Stimulated activated CD8-positive, alpha-beta memory T cell treated with anti-CD3 and anti-CD28 coated beads, Interleukin-4, amount 100 ng/mL, for 4 hours (primary cell): ENCODE results near the gene PMPCA.

Experiments used
- DNase-seq, 2 donors: peaks; one replicate each; pipeline ENCODE4 v3.0.0-alpha.2; 2020; ENCODE audit warnings: low read depth in 2 of 2, low spot score in 1 of 2

PMPCA gene

DNA sequence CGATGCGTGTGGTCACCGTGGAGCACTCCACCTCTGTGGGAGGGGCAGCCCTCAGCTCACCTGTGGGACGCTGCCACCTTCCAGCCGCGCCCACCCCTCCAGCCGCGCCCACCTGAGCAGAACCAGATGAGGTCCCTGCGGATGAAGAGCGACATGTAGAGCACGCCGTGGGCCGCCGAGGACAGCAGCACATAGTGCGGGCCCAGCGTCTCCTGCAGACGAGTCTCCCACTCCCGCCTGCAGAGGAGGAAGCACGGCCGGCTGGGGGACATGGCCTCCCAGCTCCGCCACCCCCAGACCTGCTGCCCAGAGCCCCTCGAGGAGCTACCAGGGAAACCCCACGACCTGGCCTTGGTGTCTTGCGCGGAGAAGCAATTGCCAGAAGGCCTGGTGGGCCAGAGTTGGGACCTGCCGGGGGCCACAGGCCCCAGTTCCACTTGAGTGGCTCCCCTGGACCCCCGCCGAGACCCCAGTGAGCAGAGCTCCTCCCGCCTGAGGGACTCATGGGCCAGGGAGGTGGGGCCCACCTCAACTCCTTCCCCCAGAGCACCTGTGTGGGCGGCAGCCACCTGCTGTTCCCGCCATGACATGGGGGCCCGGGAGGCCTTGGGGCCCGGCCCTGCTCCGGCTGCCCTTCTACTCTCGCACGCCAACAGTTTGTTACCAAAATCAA, 22.7 kb downstream of the PMPCA start:
- DNase-seq: no peak

DNA sequence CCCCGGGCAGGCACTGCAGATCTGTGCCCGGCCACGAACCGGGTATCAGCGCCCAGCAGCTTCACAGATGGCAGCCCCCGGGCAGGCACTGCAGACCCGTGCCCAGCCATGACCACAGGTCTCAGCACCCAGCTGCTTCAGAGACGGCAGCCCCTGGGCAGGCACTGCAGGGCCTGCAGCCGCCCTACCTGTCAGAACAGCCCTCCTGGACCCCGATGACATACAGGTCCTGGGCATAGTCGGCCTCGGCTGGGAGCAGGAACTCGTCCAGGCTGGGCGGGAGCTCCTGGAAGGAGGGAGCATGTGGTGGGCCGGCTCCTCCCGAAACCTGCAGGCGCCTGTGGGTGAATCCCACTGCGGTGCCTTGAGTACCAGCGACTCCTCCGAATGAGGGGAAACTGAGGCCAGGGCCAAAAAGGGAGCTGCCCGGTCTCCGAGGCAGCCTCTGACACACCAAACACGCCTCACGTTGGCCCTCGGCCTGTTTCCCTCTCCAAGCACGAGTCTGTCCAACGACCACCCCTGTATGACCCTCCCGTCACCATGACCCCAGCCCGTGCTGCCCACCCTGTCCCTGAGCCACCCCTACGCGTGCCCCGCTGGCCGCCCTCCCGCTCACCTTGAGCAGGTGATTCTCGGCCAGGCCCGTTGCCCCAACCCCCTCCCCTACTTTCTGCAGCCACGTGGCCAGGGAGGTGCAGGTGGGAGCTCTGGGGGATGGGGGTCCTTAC, 23.6 kb downstream of the PMPCA start:
- no peak for DNase-seq

DNA sequence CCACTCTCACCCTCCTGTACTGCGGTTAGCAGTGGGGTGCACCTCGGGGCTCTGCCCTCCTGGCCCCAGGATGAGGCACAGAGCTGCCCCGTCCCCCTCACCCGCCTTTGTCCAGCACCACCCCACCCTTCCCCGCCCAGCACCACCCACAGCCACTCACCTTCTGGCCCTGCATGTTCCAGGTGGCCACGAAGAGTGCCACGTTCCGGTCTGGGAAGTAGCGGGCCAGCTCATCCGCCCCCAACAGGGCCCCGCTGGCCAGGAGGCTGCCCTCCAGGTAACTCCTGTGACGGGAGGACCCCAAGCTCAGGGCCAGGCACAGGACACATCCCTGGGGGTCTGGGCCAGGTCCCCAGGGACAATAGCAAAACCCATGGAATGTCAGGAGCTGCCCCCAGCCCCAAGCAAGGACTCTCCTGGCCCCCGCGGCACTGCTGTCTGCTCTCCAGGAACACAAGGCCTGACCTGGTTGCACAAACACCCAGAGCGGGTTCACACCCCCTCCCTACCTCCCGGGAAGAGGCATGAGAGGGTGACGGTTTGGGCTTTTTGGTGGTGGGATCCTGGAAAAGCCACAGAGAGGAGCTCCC, 24.2 kb downstream of the PMPCA start:
- no peak for DNase-seq

DNA sequence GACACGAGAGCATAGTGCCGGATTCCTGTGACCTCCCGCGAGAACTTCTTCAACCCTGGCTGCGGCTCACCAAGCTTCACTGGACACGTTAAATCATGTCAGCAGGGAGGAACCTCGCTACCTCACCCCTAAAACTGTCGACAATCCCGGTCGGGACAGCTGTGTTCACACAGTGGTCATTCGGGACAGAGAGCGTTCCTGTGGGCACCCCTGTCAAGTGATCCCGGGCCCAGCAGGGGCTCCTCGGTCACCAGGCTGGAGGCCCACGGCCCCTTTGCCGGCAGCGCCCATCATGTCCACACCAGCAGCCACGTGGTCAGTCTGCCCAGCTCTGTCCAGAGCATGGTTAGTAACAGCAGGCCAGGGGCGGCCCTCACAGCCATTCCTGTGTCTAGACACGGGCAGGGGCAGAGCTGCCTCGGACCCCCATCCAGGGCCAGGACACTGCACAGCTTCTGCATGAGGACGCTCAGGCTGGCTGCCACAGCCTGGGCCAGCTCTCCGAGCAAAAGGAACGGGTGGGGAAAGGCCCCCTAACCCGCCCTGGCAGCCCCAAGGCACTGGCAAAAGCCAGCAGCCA, 25.7 kb downstream of the PMPCA start:
- DNase-seq: no peak

DNA sequence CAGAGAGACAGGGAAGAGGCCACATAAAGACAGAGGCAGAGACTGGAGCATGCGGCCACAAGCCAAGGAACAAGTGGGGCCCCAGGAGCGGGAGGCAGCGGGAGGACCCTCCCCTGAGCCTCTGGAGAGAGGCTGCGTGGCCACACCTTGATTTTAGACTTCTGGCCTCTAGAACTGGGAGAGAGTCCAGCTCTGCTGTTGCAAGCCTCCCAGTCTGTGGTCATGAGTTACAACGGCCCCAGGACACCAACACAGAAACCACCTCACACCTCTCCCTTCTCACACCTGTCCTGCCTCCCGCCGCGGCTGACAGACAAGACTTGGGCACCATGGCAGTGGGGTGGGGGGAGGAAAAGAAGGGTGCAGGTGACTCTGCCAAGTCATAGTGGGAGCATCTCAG, 27.0 kb downstream of the PMPCA start:
- DNase-seq: no peak

DNA sequence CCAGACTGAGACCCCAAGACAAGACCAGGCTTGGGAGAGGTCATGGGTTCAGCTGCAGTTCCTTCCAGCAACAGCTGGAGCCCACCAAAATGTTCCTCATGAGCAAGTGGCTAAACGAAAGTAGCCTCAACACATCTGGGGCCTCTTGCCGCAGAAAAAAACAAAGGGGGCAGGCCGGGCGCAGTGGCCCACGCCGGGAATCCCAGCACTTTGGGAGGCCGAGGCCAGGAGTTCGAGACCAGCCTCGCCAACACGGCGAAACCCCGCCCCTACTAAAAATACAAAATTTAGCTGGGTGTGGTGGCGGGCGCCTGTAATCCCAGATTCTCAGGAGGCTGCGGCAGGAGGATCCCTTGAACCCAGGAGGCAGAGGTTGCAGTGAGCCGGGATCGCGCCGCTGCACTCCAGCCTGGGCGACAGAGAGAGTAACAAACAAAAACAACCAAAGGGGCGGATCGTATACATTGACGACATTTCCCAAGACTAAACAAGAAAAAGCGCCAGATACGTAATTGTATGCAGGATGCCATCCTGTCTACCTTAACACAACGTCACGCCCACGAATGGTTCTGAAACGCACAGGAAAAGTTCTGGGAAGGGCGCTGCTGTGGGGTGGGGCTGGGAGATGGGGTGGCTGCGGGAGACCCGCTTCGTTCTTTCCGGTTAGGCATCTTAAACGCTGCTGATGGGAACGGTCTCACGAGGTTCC, 27.5 kb downstream of the PMPCA start:
- DNase-seq: no peak

DNA sequence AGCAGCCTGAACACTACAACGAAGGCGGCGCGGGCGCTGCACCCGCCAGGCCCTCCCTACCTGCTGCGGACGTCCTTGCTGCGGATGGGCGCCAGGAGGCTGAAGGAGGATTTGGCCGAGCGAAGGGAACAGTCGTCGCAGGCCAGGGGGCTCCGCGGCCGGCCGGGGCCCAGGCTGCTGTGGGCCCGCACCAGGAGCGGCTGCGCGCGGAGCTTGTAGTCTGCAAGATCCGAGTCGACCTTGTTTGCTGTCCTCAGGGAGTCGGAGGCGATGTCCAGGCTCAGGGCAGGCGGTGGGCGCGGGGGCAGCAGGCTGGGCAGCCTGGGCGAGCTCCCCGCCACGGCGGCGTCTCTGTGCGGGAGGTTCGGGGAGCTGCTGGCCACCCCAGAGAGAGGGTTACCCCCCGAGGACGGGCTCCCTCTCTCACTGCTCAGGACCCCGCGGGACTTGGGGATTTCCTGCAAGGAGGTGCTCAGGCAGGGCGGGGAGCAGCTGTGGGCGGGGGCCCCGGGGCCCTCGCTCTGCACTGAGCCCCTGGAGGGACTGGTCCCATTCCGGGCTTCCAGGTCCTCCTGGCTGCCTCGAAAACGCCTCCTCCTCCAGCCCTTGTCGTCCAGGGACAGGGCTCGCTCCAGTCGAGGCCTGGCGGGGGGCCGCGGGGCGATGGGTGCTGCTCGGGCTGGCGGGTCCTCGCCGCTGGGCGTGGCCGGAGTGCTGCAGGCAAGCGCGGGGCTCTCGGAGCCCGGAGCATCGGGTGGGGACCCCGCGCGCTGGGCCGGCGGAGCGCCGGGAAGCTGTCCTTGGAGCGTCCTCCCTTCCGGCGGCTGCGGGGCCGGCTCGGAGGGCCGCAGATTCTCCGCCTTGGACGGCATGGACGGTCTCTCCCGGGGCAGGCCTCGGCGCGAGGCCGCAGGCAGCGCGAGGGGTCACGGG, 28.4 kb downstream of the PMPCA start:
- DNase-seq: peak in 1 of 2 donors; percentile 29

DNA sequence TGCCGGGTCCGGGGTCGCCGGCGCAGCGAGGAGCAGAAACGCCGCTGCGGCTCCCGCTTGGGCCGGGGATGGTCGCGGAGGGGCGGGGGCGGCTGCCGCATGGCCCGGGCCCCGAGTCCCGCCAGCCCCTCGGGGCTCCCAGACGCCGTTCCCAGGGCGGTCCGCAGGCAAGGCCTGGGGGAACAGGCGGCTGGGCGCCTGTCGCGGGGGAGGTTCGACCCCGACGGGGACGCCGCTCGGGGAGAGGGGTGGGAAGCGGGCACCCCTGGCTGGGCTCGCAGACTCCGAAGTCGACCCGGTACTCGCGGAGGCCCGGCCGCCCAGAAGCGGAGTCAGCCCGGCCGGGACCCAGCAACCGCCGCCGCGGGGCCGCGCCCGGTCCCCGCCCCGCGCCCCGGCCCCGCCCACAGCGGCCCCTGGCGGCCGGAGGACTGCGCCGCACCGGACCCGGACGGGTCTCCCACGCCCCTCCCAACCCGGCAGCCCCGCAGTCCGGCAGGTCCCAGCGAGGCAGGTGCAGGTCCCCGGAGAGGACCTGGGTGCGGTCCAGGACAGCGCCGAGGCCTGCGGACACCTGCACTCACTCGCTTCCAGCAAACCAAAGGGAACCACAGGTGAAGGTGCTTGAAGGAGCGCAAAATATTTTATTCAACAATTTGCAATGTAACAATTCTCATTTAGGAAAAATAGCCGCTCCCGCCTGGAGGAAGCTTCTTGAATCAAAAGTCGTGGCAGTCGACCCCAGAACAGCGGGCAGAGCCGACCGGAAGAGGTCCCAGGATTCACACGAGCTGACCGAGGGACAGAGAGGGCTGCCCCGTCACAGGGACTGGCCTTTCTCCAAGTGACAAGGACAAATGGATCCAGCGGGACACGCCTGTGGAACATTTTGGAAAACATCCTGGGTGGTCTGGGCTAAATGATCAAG, 29.3 kb downstream of the PMPCA start, which contains the start of gene INPP5E:
Gene INPP5E, minus strand, starts transcription at position 365 of the 928 bp plus-strand sequence. CDS start 426 bp downstream, outside the sequence.
- DNase-seq: peak; percentile 60 to 73

DNA sequence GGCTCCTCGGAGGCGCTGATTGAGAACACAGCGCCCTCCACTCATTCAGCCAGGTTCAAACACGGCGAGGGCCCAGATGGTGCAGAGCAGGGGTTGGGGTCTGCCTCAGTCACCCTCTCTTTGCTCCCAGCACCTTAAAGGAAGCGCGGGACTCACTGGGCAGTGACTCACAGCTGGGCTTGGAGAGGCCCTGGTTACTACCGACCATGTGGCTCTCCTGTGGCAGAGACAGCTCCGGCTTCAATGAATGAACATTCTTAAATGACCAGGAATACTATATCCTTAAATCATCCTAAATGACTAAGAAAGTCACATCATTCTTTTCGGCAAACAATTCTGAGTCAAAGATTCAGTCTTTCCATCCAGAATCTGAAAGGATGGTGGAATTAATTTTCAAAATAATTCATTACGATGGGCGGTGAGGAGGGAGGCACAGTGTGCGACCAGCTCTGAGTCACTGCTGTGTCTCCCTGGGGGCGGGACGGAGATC, 30.8 kb downstream of the PMPCA start:
- no peak for DNase-seq

DNA sequence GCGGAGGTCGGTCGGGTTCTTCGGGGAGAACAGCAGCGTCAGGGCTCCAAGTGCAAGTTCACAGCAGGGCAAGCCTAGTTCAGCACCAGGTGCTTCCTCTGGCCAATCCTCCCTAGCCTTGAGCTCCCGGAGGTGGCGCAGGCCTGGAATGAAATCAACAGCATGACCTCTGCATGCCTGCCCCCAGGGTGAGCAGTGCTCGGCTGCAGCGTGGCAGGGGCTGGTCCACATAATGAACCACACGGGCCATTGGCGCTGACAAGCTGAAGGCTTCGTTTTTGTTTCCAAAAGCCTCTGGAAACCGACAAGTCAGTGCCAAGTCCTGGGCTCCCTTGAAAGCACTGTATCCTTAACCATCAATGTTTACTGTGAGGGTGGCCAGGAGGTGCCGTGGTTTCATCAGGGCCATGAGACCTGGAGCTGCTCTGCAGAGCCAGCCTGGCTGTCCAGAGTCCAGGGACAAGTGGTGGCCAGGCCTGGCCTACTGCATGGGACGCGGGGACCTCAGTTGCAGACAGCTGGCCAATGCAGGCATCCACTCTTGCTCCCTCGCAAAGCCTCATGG, 31.3 kb downstream of the PMPCA start:
- no peak for DNase-seq

DNA sequence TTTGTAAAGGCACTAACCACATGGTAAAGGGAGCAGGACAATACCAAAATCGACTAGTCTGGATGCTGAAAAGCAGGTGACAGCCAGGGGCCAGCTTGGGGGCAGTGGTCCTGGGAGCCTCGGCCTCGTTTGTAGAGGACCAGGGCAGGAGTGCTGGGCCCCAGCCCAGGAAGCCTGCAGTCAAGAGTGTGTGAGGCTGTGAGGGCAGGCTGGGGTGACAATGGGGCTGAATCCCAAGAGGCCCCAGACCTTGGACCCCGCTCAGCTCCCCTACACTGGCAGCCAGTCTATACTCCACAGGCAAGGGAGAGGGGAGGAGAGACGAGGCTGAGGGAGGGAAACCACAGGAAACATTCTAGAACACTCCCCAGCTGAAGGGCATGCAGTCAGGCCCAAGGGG, 31.8 kb downstream of the PMPCA start:
- no peak for DNase-seq

DNA sequence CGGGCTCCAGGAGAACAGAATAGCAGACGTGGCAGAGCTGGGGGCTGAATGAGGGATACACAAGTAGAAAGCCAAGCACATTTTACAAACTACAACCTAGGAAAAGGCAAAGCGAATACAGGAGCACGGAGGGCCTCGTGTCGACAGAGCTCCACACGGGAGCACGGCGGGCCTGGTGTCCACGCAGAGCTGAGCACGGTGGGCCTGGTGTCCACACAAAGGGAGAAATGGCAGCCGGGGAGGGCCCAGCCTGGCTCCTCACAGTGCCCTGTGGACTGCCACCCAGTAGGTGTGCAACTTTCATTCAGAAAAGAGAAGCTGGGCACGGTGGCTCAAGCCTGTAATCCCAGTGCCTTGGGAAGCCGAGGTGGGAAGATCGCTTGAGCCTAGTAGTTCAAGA, 32.6 kb downstream of the PMPCA start:
- DNase-seq: no peak

DNA sequence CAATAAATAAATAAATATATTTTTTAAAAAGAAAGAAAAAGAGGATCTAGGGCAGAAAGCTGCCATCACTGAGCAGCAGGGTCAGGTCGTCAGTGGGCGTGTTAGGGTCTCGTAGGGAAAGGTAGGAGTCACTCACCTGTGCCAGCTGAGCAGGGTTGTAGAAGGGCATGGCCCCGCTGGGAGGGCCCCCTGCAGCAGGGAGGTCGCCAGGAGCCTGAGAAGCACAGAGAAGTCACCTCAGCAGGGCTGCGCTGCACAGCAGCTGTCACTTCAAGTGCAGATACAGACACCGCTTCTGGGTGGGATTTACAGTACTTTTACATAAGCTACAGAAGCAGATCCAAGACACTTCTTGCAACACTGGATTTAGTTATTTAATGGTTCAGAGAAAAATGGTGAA, 33.2 kb downstream of the PMPCA start:
- DNase-seq: no peak

DNA sequence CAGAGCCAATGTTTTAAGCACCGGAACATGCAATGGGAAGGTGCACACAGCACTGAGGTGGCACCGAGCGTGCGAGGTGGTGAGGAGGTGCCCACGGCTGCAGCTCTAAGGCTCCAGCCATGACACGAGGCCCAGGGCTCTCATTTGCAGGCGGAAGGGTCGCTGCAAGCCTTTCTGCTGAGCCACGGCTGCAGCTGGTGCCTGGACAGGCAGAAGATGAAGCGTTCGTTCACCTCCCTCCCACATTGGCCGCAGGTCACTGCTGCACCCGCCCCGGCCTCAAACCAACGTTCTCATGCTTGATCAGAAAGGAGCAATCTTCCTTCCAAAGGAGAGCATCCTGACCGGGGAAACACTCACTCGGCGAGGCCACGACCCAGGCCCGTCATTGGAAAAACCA, 33.6 kb downstream of the PMPCA start:
- DNase-seq: no peak

DNA sequence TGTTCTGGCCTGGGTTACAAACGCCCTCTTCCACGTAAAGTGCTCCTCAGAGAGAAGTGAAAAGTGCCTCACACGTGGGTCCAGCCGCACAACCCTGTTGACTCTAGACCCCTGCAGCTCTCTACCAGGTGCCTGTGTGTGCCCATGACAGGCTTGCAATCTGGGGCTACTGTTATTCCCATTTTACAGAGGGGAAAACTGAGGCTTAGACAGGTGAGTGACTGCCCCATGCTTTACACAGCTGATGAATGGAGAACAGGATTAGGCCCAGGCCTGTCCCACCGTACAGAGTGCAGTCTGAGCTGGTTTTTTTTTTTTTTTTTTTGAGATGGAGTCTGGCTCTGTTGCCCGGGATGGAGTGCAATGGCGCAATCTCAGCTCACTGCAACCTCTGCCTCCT, 35.3 kb downstream of the PMPCA start:
- DNase-seq: no peak

DNA sequence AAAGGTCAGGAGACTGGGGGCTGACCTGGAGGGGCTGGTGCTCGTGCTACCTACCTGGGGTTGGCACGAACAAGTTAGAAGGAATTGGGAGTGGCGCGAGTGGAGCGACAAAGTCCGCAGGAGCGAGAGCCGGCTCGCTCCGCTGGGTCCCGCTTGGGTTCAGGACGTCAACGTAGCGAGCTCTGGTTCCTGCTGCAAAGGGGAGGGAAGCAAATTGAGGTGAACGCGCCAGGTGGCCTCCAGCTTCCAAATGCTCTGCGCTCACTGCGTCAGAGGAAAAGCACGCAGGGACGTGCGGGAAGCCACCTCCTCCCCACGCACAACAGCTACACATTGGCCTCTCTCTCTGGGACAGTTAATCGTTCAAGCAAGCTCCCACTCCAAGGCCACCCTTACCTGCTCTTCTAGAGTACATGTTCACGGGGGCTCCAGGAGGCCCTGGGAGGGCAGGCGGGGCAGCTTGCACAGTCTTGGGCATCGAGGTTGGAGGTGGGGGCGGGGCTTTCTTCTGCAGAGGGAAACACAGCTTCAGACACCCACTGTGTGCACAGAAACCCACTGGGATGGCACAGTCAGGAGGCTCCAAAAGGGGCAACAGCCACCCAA, 36.8 kb downstream of the PMPCA start:
- DNase-seq: no peak

DNA sequence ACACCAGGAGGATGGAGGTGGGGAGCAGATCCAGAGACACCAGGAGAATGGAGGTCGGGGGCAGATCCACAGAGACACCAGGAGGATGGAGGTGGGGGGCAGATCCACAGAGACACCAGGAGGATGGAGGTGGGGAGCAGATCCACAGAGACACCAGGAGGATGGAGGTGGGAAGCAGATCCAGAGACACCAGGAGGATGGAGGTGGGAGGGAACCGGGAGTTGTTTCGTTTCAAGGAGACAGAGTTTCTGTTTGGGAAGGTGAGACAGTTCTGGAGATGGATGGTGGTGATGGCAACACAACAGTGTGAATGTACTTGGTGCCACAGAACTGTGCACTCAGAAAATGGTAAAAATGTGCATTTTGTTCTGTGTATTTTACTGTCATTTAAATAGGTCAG, 38.2 kb downstream of the PMPCA start:
- DNase-seq: no peak

DNA sequence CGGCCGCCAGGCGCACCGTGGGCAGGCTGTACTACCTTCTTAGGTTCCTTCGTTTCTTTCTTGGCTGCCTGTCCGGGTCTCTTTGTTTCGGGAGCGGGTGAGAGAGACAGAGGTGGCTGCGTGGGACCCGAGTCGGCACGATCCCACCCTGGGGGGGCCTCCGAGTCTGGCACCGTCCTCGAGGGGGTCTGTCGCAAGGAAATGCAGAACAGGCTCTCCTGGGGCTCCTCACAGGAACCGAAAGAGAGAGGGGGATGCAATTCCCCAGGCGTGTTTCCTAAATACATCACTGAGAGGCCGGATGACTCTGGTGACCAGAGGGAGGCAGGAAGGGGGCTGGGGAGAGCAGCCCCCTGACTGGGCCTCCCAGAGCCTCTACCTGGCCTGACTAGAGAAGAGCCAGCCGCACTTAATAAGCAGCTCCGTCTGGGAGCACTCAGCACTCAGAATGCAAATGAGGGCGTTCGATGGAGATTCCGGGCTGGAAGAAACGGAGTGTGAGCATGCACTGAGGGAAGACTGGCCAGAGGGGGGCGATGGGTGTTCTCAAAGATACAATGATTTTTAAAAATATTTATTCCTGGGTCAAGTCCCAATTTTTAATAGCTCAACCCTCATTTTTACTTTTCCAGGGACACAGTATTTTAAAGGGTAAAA, 40.9 kb downstream of the PMPCA start:
- DNase-seq: no peak
